ENCODE measurements around the gene ICAM2. TPM values are rescaled to one million over a fixed set of nuclear protein-coding genes. Genes with fewer than 3 reads are reported as not detected.

The ICAM2 gene
- total and polyA plus RNA-seq, 2 experiments from 2014 or later = 0.97 to 1.3 TPM

- Histone ChIP-seq H3K9ac (no peak overlapping the region), H3K27ac (no peak overlapping the region), H4K20me1 (ENCODE audit: insufficient read depth) (no peaks in the 10 kb centered on the region), H3K9me3 (ENCODE audit: low read depth) (no peaks in the 10 kb centered on the region), H3K79me2 (ENCODE audit: insufficient read depth) (no peaks in the 10 kb centered on the region), H3K36me3 (ENCODE audit: low read depth) (no peaks in the 10 kb centered on the region), H3K4me2 (ENCODE audit: unreplicated experiment) (no peak overlapping the region), H2AFZ (no peak overlapping the region), H3K4me3 (no peak overlapping the region), H3F3A (ENCODE audit: insufficient read depth) (no peaks in the 10 kb centered on the region), H3K4me1 (ENCODE audit: insufficient read depth) (no peaks in the 10 kb centered on the region), H3K9me2 (ENCODE audit: insufficient read depth) (no peaks in the 10 kb centered on the region), H3K27me3 (replicated peaks; ENCODE audit: insufficient read depth) (no peaks in the 10 kb centered on the region)
- in situ Hi-C loops (cut with MboI) = no loop called here
- TF ChIP-seq EZH2phosphoT487 (IDR thresholded peaks at IDR 0.05; ENCODE audit: insufficient read depth, low read depth) (no peak), EZH2 (IDR thresholded peaks at IDR 0.05; ENCODE audit: insufficient read depth, poor library complexity, severe bottlenecking) (no peak)
- DNase-seq = no peak
- 80 to 81% methylated on average over 9 of the region's 9 CpGs for WGBS, 2 experiments (ENCODE audit: low coverage in 1 of 2, low lambda C conversion rate in 2 of 2, missing lambda C conversion rate in 2 of 2)
Observed at GRCh38 chr17:63960006-63960405, 60.4 kb downstream of the ICAM2 start.

- no peak for TF ChIP-seq EZH2 (IDR thresholded peaks at IDR 0.05; ENCODE audit: insufficient read depth, poor library complexity, severe bottlenecking)
- no peak for TF ChIP-seq EZH2phosphoT487 (IDR thresholded peaks at IDR 0.05; ENCODE audit: insufficient read depth, low read depth)
- no peak overlapping the region for H3K4me2 ChIP-seq (ENCODE audit: unreplicated experiment)
- H3K4me3 ChIP-seq = no peak overlapping the region
- no peaks in the 10 kb centered on the region for H3K9me2 ChIP-seq (ENCODE audit: insufficient read depth)
- no peaks in the 10 kb centered on the region for H3F3A ChIP-seq (ENCODE audit: insufficient read depth)
- in situ Hi-C loops (cut with MboI) = no loop called here
- H3K9me3 ChIP-seq (ENCODE audit: low read depth) = no peaks in the 10 kb centered on the region
- peak; percentile 68 for DNase-seq
- H3K27ac ChIP-seq = no peak overlapping the region
- no peak overlapping the region for H3K9ac ChIP-seq
- H3K27me3 ChIP-seq (replicated peaks; ENCODE audit: insufficient read depth) = no peaks in the 10 kb centered on the region
- H2AFZ ChIP-seq = no peak overlapping the region
- 85 to 88% methylated on average over 5 of the region's 5 CpGs for WGBS, 2 experiments (ENCODE audit: low coverage in 1 of 2, low lambda C conversion rate in 2 of 2, missing lambda C conversion rate in 2 of 2)
- H4K20me1 ChIP-seq (ENCODE audit: insufficient read depth) = no peaks in the 10 kb centered on the region
- no peaks in the 10 kb centered on the region for H3K79me2 ChIP-seq (ENCODE audit: insufficient read depth)
- H3K36me3 ChIP-seq (ENCODE audit: low read depth) = no peaks in the 10 kb centered on the region
- H3K4me1 ChIP-seq (ENCODE audit: insufficient read depth) = no peaks in the 10 kb centered on the region
Observed at GRCh38 chr17:63956296-63956920, 64.0 kb downstream of the ICAM2 start.

GRCh38 chr17:63955791-63956190 lies 64.6 kb downstream of the ICAM2 start:
- no peak for DNase-seq
- Histone ChIP-seq H4K20me1 (ENCODE audit: insufficient read depth) (no peaks in the 10 kb centered on the region), H3K9me2 (ENCODE audit: insufficient read depth) (no peaks in the 10 kb centered on the region), H3K4me1 (ENCODE audit: insufficient read depth) (no peaks in the 10 kb centered on the region), H3K27me3 (replicated peaks; ENCODE audit: insufficient read depth) (no peaks in the 10 kb centered on the region), H2AFZ (no peak overlapping the region), H3K4me3 (no peak overlapping the region), H3K9ac (no peak overlapping the region), H3K4me2 (ENCODE audit: unreplicated experiment) (no peak overlapping the region), H3K36me3 (ENCODE audit: low read depth) (no peaks in the 10 kb centered on the region), H3K79me2 (ENCODE audit: insufficient read depth) (no peaks in the 10 kb centered on the region), H3K9me3 (ENCODE audit: low read depth) (no peaks in the 10 kb centered on the region), H3K27ac (no peak overlapping the region), H3F3A (ENCODE audit: insufficient read depth) (no peaks in the 10 kb centered on the region)
- in situ Hi-C loops (cut with MboI) = no loop called here
- WGBS, 2 experiments (ENCODE audit: low coverage in 1 of 2, low lambda C conversion rate in 2 of 2, missing lambda C conversion rate in 2 of 2) = 83 to 85% methylated on average over 4 of the region's 4 CpGs
- TF ChIP-seq EZH2phosphoT487 (IDR thresholded peaks at IDR 0.05; ENCODE audit: insufficient read depth, low read depth) = no peak
- TF ChIP-seq EZH2 (IDR thresholded peaks at IDR 0.05; ENCODE audit: insufficient read depth, poor library complexity, severe bottlenecking) = no peak

- no peak overlapping the region for H3K4me2 ChIP-seq (ENCODE audit: unreplicated experiment)
- TF ChIP-seq EZH2 (IDR thresholded peaks at IDR 0.05; ENCODE audit: insufficient read depth, poor library complexity, severe bottlenecking) (no peak), EZH2phosphoT487 (IDR thresholded peaks at IDR 0.05; ENCODE audit: insufficient read depth, low read depth) (no peak)
- H3K9me3 ChIP-seq (ENCODE audit: low read depth) = no peaks in the 10 kb centered on the region
- DNase-seq = no peak
- no peaks in the 10 kb centered on the region for H3K4me1 ChIP-seq (ENCODE audit: insufficient read depth)
- H3K9ac ChIP-seq = no peak overlapping the region
- H3K4me3 ChIP-seq = no peak overlapping the region
- no peaks in the 10 kb centered on the region for H3K36me3 ChIP-seq (ENCODE audit: low read depth)
- no peaks in the 10 kb centered on the region for H3K9me2 ChIP-seq (ENCODE audit: insufficient read depth)
- H3K27me3 ChIP-seq (replicated peaks; ENCODE audit: insufficient read depth) = no peaks in the 10 kb centered on the region
- no peaks in the 10 kb centered on the region for H3K79me2 ChIP-seq (ENCODE audit: insufficient read depth)
- in situ Hi-C loops (cut with MboI) = no loop called here
- no peaks in the 10 kb centered on the region for H4K20me1 ChIP-seq (ENCODE audit: insufficient read depth)
- no peak overlapping the region for H2AFZ ChIP-seq
- no peak overlapping the region for H3K27ac ChIP-seq
- 68 to 77% methylated on average over 11 of the region's 11 CpGs for WGBS, 2 experiments (ENCODE audit: low coverage in 1 of 2, low lambda C conversion rate in 2 of 2, missing lambda C conversion rate in 2 of 2)
- H3F3A ChIP-seq (ENCODE audit: insufficient read depth) = no peaks in the 10 kb centered on the region
Observed at GRCh38 chr17:63955232-63955631, 65.2 kb downstream of the ICAM2 start.
